Neural progenitor cell (in vitro differentiated cells): ENCODE data around the gene RNASE9. TPM values are rescaled to one million over a fixed set of nuclear protein-coding genes. Genes with fewer than 3 reads are reported as not detected.

Experiments used
- DNase-seq: peaks from one replicate; pipeline ENCODE4 v3.0.0-alpha.2; 2016; ENCODE audit warnings: low spot score
- H2AFZ ChIP-seq: fragments of 200-600 bp; sonication (generic); replicated peaks from 2 replicates; pipeline ENCODE4 v1.6.1; 2016; ENCODE audit warnings: antibody characterized with exemption
- H3F3A ChIP-seq: fragments of 200-600 bp; sonication (generic); 2 replicates; pipeline ENCODE4 v1.6.1; 2016; ENCODE audit warnings: antibody characterized with exemption, low read depth
- H3K27ac ChIP-seq: fragments of 200-600 bp; sonication (generic); 2 replicates; pipeline ENCODE4 v1.5.1; 2016; ENCODE audit warnings: mild to moderate bottlenecking
- H3K27me3 ChIP-seq: fragments of 200-600 bp; sonication (generic); 2 replicates; pipeline ENCODE4 v1.6.1; 2016; ENCODE audit warnings: mild to moderate bottlenecking, moderate library complexity
- H3K36me3 ChIP-seq: fragments of 200-600 bp; sonication (generic); 2 replicates; pipeline ENCODE4 v1.5.1; 2016
- H3K4me1 ChIP-seq: fragments of 200-600 bp; sonication (generic); 2 replicates; pipeline ENCODE4 v1.6.1; 2016; ENCODE audit warnings: mixed run types
- H3K4me2 ChIP-seq: fragments of 200-600 bp; sonication (generic); 2 replicates; pipeline ENCODE4 v1.6.1; 2016
- H3K4me3 ChIP-seq: fragments of 200-600 bp; sonication (generic); 2 replicates; pipeline ENCODE4 v1.5.1; 2016
- H3K79me2 ChIP-seq: fragments of 200-600 bp; sonication (generic); 2 replicates; pipeline ENCODE4 v1.6.1; 2016; ENCODE audit warnings: low read depth
- H3K9ac ChIP-seq: fragments of 200-600 bp; sonication (generic); 2 replicates; pipeline ENCODE4 v1.6.1; 2016
- H3K9me3 ChIP-seq: fragments of 200-600 bp; sonication (generic); 2 replicates; pipeline ENCODE4 v1.5.1; 2016; ENCODE audit warnings: low read depth
- H4K20me1 ChIP-seq: fragments of 200-600 bp; sonication (generic); 2 replicates; pipeline ENCODE4 v1.6.1; 2016; ENCODE audit warnings: low read depth
- H3K27ac Mint-ChIP-seq: 3 replicates; pipeline ENCODE4 v1.8.0; 2021; ENCODE audit warnings: mixed read lengths
- H3K27me3 Mint-ChIP-seq: 2 replicates; pipeline ENCODE4 v1.8.0; 2022; ENCODE audit warnings: low read depth, mild to moderate bottlenecking, inconsistent platforms, moderate library complexity, mixed read lengths; ENCODE audit not compliant: insufficient read depth
- H3K36me3 Mint-ChIP-seq: 3 replicates; pipeline ENCODE4 v1.8.0; 2021; ENCODE audit warnings: mixed read lengths
- H3K4me1 Mint-ChIP-seq: 3 replicates; pipeline ENCODE4 v1.8.0; 2021; ENCODE audit warnings: mixed read lengths
- H3K4me3 Mint-ChIP-seq: 3 replicates; pipeline ENCODE4 v1.8.0; 2021; ENCODE audit warnings: mild to moderate bottlenecking, moderate library complexity, mixed read lengths
- H3K9me3 Mint-ChIP-seq: 3 replicates; pipeline ENCODE4 v1.8.0; 2020; ENCODE audit warnings: mixed read lengths
- CTCF ChIP-seq: fragments of 200-600 bp; sonication (generic); IDR thresholded peaks from 2 replicates; pipeline ENCODE4 v1.5.1; 2017; ENCODE audit warnings: antibody characterized with exemption, mild to moderate bottlenecking
- EZH2 ChIP-seq: fragments of 200-600 bp; sonication (generic); IDR thresholded peaks from 2 replicates; pipeline ENCODE4 v1.6.1; 2017; ENCODE audit warnings: antibody characterized with exemption, mild to moderate bottlenecking, moderate library complexity
- EZH2phosphoT487 ChIP-seq: fragments of 200-600 bp; sonication (generic); IDR thresholded peaks from 2 replicates; pipeline ENCODE4 v1.6.1; 2017; ENCODE audit warnings: antibody characterized with exemption
- total RNA-seq: library from RNA; depleted of rRNA; stranded (reverse); fragments of >200 nt; gene quantifications from 2 replicates; pipeline ENCODE4 v1.2.3, GENCODE V29; 2015; ENCODE audit warnings: low replicate concordance

The RNASE9 gene
- total RNA-seq, 1 donor from 2014 or later = not detected

- no peaks in the 10 kb centered on the region for H3F3A ChIP-seq
- H3K36me3 Mint-ChIP-seq = no peaks in the 10 kb centered on the region
- no peaks in the 10 kb centered on the region for H3K79me2 ChIP-seq
- no peaks in the 10 kb centered on the region for H3K4me1 Mint-ChIP-seq
- DNase-seq = no peak
- H3K4me1 ChIP-seq = no peaks in the 10 kb centered on the region
- no peaks in the 10 kb centered on the region for H3K9me3 Mint-ChIP-seq
- no peaks in the 10 kb centered on the region for H4K20me1 ChIP-seq
- H3K36me3 ChIP-seq = no peaks in the 10 kb centered on the region
- no peak overlapping the region for H3K4me3 Mint-ChIP-seq
- no peak overlapping the region for H3K4me3 ChIP-seq
- H3K9ac ChIP-seq = no peak overlapping the region
- H3K27me3 Mint-ChIP-seq = peaks cover 2% of the 10 kb centered on the region
- no peak overlapping the region for H2AFZ ChIP-seq
- no peaks in the 10 kb centered on the region for H3K27me3 ChIP-seq
- no peak overlapping the region for H3K27ac Mint-ChIP-seq
- TF ChIP-seq EZH2phosphoT487 (no peak), CTCF (no peak), EZH2 (no peak)
- H3K9me3 ChIP-seq = no peaks in the 10 kb centered on the region
- H3K4me2 ChIP-seq = no peak overlapping the region
- no peak overlapping the region for H3K27ac ChIP-seq
These were observed 14.0 kb downstream of the RNASE9 start for GRCh38 chr14:20546877-20547276.

DNA sequence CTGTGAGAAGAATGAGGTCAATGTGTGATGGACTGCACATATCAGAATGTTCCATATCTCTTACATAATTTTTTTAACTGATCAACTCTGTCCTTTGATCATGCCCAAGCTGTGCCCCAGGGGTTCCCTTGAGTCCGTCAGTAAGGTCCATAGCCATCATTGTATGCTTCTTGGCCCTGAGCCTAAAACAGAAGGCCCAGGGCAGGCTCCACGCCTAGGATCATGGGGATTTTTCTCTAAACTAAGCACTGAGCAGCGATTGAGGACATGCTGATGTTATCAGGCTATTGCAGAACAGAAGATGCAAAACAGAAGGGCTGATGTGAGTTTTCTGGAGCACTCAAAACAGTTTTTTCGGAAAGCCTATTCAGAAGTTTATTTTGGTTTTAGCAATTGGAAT, 20.9 kb downstream of the RNASE9 start:
- H3F3A ChIP-seq = no peaks in the 10 kb centered on the region
- H2AFZ ChIP-seq = no peak overlapping the region
- H3K9me3 Mint-ChIP-seq = no peaks in the 10 kb centered on the region
- H3K9me3 ChIP-seq = no peaks in the 10 kb centered on the region
- no peak overlapping the region for H3K27ac Mint-ChIP-seq
- H3K4me3 Mint-ChIP-seq = no peak overlapping the region
- no peaks in the 10 kb centered on the region for H3K4me1 Mint-ChIP-seq
- H3K4me1 ChIP-seq = no peaks in the 10 kb centered on the region
- no peaks in the 10 kb centered on the region for H3K36me3 Mint-ChIP-seq
- no peak overlapping the region for H3K4me2 ChIP-seq
- H3K79me2 ChIP-seq = no peaks in the 10 kb centered on the region
- H3K36me3 ChIP-seq = no peaks in the 10 kb centered on the region
- no peak for DNase-seq
- H3K27me3 ChIP-seq = no peaks in the 10 kb centered on the region
- no peak overlapping the region for H3K9ac ChIP-seq
- H3K27me3 Mint-ChIP-seq = no peaks in the 10 kb centered on the region
- H3K4me3 ChIP-seq = no peak overlapping the region
- no peak overlapping the region for H3K27ac ChIP-seq
- TF ChIP-seq CTCF (no peak), EZH2phosphoT487 (no peak), EZH2 (no peak)
- no peaks in the 10 kb centered on the region for H4K20me1 ChIP-seq

GRCh38 chr14:20530771-20531571, 29.9 kb downstream of the RNASE9 start:
- no peak overlapping the region for H3K27ac ChIP-seq
- no peaks in the 10 kb centered on the region for H3K79me2 ChIP-seq
- H3K4me3 Mint-ChIP-seq = no peak overlapping the region
- H3K36me3 ChIP-seq = no peaks in the 10 kb centered on the region
- no peak overlapping the region for H3K9ac ChIP-seq
- H3K9me3 ChIP-seq = no peaks in the 10 kb centered on the region
- no peak overlapping the region for H3K27ac Mint-ChIP-seq
- H3K4me3 ChIP-seq = no peak overlapping the region
- no peaks in the 10 kb centered on the region for H3K4me1 ChIP-seq
- no peaks in the 10 kb centered on the region for H3K27me3 ChIP-seq
- no peak overlapping the region for H2AFZ ChIP-seq
- H4K20me1 ChIP-seq = no peaks in the 10 kb centered on the region
- peaks cover 8% of the 10 kb centered on the region for H3K27me3 Mint-ChIP-seq
- DNase-seq = peak; percentile 86
- H3F3A ChIP-seq = no peaks in the 10 kb centered on the region
- H3K4me2 ChIP-seq = no peak overlapping the region
- no peaks in the 10 kb centered on the region for H3K9me3 Mint-ChIP-seq
- H3K4me1 Mint-ChIP-seq = no peaks in the 10 kb centered on the region
- no peaks in the 10 kb centered on the region for H3K36me3 Mint-ChIP-seq
- TF ChIP-seq CTCF (peak; percentile 83), EZH2phosphoT487 (no peak)
